HG03520 (cell line): ENCODE data around the gene ADGRA1.
"Not testable (repeated sequence)": the region's sequence is repeated elsewhere in the genome, so short reads cannot be mapped to it uniquely, and the experiment has no call there.

Source experiments
- ATAC-seq: cut with Tn5 transposase; IDR thresholded peaks from one replicate; pipeline ENCODE4 v1.9.1; 2021; ENCODE audit warnings: mild to moderate bottlenecking, moderate library complexity; ENCODE audit not compliant: unreplicated experiment

Gene ADGRA1

DNA sequence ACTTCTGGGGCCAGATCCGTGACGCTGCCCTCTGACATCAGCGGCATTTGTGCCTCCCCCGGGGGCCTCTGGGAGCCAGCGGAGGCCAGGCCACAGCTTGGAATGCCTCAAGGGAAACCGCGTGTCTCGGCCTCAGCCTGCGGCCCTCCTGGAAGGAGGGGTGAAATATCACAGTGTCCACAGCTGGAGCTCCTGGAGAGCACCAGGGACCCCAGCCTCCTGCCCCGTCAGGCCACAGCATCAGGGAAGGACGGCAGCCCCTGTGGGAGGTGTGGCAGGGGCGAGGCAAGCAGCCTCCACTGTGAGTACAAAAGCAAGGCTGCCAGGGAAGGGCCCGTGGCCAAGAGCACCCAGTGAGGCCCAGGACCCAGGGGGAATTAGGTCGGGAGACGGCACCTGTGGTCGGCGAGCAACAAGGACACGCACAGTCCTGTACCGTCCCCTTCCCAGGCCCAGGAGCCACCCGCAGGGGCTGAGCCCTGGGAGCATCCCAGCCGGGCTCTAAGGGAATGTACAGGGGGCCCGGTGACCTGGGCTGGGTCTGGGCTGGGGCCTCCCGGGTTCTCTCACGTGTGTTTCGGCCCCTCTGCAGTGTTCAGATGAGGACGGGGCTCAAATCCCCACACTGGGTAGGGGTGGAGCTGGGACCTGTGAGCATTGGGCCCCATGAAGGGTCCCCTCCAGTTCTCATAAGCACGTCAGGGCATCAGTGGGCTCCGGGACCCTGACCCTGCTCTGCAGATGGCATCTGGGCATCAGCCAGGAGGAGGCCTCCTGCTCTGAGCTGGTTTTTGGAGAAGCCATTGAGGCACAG is 53.6 kb downstream of the ADGRA1 start:
- ATAC-seq, result no peak

DNA sequence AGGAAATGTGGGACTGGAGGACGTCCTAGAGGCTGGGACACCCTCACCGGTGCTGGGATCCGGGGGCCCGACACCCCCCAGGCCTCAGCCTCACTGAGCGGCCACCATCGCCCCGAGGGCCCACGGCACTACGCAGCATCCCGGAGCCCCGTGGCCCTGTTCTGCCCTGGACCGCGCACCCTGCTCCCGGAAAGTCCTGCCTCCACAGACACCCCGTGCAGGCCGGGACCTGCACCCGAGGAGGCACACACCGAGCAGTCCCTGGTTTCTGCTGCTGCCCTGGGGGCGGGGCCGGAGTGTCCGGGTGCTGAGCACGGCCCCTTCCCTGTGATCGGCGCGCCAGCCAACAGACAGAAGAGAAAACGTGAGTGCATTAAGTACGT is 54.2 kb downstream of the ADGRA1 start:
- no peak for ATAC-seq

GRCh38 chr10:133142523-133143199 is 54.9 kb downstream of the ADGRA1 start:
- ATAC-seq, result no peak

DNA sequence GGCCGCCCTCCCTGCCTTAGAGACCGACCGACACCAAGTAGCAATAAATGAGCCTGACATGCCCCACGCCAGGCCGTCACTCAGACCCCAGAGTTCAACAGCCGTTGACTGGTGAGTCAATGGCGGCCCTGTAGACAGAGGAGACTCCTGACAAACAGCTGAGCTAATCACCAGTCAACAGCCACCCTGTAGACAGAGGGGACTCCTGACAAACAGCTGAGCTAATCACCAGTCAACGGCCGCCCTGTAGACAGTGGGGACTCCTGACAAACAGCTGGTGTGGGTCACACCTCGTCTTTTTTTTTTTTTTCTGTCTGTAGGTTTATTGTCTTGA is 55.4 kb downstream of the ADGRA1 start:
- ATAC-seq, result no peak

GRCh38 chr10:133143546-133143945 is 55.8 kb downstream of the ADGRA1 start:
- no peak for ATAC-seq

DNA sequence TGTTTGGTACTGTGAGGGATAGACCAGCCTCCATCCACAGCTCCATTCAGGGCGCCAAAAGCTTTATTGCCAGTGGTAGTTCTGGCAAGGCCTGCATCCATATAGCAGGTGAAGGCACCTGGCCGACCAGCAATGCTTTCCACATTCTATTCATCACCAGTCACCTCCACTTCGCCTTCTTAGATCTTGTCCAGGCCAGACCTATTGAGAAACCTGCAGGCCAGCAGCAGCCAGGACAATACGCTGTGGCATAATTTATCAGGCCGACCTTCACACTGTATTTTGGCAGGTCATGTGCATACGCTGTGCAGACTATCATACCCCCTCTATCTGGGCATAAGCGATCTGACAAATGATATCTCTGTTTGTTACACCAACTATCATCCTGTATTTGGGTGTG is 57.0 kb downstream of the ADGRA1 start:
- no peak for ATAC-seq

DNA sequence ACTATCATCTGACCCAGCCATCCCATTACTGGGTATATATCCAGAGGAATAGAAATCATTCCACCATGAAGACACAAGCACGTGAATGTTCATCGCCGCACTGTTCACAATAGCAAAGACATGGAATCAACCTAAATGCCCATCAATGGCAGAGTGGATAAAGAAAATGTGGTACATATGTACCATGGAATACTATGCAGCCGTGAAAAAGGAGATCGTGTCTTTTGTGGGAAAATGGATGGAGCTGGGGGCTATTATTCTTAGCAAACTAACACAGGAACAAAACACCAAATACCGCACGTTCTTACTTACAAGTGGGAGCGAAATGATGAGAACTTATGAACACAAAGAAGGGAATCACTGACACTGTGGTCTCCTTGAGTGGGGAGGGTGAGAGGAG is 62.5 kb downstream of the ADGRA1 start:
- ATAC-seq, result no peak

DNA sequence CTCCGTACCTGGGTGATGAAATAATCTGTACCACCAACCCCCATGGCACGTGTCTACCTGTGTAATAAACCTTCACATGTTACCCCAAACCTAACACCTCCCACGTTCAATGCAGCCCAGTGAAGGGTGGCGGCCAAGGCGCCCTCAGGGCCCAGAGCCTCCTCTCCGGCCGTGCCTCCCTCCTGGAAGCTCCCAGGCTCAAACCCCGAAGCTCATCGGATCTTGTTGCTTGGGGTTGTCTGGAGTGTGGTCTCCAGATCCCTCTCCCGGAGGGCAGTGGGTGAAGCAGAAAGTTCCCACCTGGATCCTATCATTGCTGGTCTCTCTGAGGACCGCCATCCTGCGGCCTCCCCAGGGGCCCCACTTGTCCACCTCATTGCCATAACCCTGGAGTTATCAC is 62.9 kb downstream of the ADGRA1 start:
- ATAC-seq, result no peak

DNA sequence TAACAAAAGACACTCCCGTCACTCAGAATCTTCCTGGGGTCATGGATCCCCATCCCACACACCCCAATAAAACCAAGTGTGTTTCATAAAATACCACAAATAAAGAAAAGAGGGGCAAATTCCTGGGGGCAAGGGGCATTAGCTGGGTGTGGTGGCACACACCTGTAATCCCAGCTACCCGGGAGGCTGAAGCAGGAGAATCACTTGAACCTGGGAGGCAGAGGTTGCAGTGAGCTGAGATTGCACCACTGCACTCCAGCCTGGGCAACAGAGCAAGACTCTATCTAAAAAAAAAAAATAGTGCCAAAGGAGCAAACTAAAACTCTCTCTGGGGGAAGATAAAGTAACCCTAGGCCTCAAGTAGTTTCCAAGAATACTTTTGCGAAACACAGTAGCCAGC is 63.3 kb downstream of the ADGRA1 start:
- not testable (repeated sequence) for ATAC-seq

DNA sequence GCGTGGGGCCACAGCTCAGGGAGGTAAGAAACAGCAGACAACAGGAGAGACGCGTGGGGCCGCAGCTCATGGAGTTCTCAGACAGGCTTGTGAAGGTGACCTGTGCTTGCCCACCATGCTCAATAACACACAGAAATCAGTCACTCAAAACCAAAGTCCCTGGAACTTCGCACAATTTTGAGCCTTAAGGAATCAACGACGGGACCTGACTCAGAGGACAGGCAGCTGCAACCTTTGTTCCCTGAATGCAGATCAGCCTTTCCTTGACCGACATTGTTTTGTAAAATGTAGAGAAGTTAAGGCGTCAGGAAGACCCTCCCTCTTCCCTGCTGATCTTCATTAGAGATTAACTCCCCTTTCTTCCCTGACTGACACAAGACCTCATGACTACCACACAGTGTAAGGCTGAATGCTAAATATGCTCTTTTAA is 63.8 kb downstream of the ADGRA1 start:
- ATAC-seq, result no peak

DNA sequence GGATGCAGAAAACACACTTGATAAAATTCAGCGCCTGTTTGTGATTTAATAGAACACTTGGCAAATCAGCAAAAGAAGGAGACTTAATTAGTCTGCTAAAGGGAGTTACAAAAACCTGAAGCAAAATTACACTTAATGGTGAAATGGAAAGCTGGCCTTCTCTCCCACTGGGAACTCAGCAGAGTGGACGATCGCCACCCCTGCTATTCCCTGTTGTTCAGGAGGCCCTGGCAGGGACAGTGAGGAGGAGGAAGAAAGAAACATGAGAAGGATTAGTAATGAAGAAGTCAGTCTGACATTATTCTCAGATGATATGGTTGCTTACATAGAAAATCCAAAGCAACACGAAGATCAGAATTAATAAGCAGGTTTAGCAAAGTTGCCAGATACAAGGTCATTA is 66.7 kb downstream of the ADGRA1 start:
- ATAC-seq, result no peak

DNA sequence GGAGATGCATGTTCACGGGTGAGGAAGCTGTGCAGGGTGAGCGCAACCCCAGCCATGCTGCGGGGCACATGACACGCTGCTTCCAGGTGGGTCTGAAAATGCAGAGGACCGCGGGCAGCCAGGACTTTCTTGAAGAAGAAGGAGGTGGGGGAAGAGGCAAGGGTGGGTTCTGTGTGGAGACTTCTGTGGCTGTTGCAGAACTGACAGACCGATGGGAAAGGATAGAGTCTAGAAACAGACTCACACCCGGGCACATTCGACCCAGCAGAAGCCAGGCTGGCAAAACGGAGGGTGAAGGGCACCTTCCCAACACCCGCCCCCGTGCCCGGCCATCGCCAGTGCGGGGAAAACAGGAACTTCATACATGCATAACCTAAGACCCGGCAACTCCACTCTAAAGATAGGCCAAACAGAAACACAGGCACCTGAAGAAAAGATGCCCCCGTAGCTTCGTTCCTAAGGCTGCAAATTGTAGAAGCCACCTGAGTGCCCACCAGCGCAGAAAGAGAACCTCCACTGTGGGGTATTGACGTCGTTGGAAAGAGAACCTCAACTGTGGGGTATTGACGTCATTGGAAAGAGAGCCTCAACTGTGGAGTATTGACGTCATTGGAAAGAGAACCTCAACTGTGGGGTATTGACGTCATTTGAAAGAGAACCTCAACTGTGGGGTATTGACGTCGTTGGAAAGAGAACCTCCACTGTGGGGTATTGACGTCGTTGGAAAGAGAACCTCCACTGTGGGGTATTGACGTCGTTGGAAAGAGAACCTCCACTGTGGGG is 67.5 kb downstream of the ADGRA1 start:
- ATAC-seq, result no peak

- no peak for ATAC-seq
These were observed 69.2 kb downstream of the ADGRA1 start for GRCh38 chr10:133156674-133157579.

DNA sequence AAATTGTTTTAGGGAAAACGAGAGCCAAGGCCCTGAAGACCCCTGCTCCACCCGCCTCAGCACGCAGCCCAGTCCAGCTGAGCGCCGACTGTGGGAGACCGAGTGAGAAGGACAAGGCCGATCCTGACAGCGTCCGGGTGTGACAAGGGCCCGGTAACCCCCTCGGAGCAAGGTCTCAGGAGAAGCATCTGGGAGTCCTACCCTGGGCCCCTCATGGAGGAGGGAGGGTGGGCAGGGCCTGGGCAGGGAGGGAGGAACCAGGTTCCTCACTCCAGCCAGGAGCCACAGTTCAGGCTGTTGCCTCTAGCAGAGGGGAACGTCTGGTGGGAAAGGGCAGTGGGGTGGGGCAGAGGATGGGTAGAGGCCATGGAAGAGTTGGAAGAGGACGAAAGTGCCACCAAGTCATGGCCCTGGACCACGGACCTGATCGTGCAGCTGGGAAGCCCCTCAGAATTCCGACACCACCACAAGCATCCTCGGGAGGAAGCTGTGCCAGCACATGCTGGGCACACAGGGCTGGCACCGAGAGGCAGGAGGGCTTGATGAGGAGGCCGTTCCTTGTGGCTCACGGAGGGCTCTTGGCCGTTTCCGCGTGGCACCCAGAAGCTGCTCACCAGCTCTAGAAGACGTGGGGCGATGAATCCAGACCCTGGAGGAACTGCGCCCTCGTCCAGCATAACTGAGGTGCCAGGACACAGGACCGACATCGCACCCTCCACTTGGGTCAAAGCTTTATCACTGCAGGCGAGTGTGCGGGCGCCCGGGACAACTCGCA is 70.1 kb downstream of the ADGRA1 start:
- ATAC-seq, result no peak

DNA sequence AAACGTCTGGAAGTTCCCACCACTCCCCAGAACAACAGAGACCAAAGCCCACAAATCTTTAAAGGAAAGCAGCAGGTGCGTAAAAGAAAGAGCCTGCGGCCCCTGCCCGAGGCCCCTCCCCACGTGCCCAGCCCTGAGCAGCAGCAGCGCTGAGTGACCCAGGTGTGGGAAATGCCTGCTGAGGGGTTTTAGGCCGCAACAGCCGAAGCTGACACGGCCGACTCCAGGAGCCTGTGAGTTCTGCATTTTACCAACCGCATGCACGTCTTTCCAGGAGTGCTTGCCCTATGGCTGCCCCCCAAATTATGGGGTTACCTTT is 70.7 kb downstream of the ADGRA1 start:
- no peak for ATAC-seq

GRCh38 chr10:133158756-133159610 is 71.3 kb downstream of the ADGRA1 start:
- ATAC-seq, result no peak

GRCh38 chr10:133159611-133159949 is 71.9 kb downstream of the ADGRA1 start:
- no peak for ATAC-seq

GRCh38 chr10:133159950-133160825 is 72.5 kb downstream of the ADGRA1 start, which contains the start of gene KNDC1:
TSS of gene KNDC1 (plus strand) at chr10:133160219. CDS start at chr10:133160468, 249 bp downstream.
- ATAC-seq, result no peak
